GOT3 (cell line): Measurements from ENCODE around the gene KIF22.

ENCODE experiments used
- DNase-seq: peaks from one replicate; lab custom pipeline; 2025; ENCODE audit warnings: mixed read lengths; lab: John Stamatoyannopoulos, UW

KIF22 gene

DNA sequence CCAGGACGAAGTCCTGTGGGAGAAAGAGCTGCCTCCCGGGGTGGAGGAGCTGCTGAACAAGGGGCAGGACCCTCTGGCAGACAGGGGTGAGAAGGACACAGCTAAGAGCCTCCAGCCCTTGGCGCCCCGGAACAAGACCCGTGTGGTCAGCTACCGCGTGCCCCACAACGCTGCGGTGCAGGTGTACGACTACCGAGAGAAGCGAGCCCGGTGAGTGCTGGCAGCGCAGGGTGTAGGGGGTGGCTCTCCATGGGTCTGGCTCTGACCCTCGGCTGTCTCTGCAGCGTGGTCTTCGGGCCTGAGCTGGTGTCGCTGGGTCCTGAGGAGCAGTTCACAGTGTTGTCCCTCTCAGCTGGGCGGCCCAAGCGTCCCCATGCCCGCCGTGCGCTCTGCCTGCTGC, 51.1 kb downstream of the KIF22 start:
- DNase-seq = no peak

DNA sequence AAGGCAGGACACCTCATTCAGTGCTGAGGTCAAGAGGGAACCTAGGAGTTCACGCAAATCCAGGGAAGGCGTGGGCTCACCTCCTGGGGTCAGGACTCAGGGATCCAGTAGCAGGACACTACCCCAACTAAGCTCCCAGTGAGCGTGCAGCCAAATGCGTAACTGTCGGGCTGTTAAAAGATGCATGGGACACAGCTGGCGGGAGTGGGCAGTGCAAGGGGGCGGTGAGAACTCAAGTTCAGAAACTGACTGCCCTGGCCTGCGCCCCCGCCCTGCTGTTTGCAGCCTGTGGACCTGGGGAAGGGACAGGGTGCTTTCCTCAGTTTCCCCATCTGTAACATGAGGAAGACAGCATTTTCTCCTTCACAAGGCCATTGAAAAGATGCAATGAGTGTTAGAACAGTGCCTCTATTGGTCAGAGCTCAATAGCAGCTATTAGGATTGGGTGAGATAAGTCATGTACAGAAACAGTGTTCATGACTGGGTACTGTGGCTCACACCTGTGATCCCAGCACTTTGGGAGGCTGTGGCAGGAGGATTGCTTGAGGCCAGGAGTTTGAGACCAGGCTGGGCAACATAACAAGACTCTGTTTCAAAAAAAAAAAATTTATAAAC, 52.3 kb downstream of the KIF22 start:
- no peak for DNase-seq

GRCh38 chr16:29843931-29844330, 53.4 kb downstream of the KIF22 start:
- no peak for DNase-seq

GRCh38 chr16:29844575-29845331, 54.2 kb downstream of the KIF22 start:
- DNase-seq = no peak

DNA sequence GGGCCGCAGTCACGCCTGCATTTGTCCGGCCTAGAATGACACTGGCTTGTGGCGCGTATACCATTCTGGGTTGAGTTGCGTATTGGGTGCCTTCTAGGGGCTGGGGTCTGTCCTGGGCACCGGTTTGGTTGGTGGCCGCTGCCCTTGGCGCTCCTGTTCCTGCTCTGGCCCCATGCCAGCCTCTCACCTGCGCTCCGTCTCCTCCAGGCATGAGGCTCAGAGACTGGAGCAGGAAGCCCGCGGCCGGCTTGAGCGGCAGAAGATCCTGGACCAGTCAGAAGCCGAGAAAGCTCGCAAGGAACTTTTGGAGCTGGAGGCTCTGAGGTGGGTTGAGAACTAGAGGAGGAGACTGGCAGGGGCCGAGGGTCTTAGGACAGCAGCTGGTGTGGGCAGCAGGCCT, 55.1 kb downstream of the KIF22 start:
- DNase-seq = no peak

GRCh38 chr16:29848420-29849297, 58.1 kb downstream of the KIF22 start:
- DNase-seq = no peak

DNA sequence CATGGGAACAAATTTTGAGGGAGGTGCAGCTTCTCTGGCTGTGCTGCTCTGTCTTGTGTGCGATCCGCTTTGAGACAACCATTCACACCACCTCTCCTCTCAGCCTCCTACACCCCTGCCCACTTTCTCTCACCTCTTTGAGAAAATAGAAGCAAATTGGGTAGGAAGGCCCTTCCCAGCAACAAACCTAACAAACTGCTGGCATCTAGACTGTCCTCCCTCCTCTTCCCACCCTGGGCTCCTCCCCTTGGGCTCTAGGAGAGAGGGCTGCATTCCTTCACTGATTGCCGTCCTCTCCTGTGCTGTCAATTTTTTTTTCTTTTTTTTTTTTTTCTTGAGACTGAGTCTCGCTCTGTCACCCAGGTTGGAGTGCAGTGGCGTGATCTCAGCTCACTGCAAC, 59.0 kb downstream of the KIF22 start:
- no peak for DNase-seq

- DNase-seq = no peak
These were observed 60.4 kb downstream of the KIF22 start for GRCh38 chr16:29850998-29851397.

- no peak for DNase-seq
These were observed 62.1 kb downstream of the KIF22 start for GRCh38 chr16:29852654-29853053.

DNA sequence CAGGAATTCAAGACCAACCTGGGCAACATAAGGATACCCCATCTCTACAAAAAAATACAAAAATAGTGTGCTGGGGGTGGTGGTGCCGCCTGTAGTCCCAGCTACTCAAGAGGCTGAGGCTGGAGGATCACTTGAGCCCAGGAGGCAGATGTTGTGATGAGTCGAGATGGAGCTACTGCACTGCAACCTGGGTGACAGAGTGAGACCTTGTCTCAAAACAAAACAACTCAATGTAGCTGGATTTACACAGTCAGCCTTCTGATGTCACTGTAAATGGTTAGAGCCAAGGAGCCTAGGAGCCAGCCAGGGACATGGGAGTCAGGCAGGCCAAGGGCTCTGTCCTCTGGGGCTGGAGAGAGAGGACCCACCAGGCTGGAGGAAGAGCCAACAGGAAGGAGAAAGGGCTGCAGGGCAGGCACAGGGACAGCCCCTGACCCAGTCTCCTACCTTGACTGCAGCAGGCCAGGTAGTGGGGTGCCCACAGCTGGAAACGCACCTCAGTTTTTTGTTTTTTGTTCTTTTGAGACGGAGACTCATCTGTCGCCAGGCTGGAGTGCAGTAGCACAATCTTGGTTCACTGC, 64.1 kb downstream of the KIF22 start:
- DNase-seq = no peak
